Panc1 (cell line): Measurements from ENCODE around the gene MYO1E.

Source experiments
- TCF7L2 ChIP-seq: IDR thresholded peaks from 2 replicates; pipeline ENCODE4 v1.6.1; 2011; ENCODE audit warnings: mild to moderate bottlenecking, low read depth, low read length, inconsistent platforms
- TF ChIP-seq, protein P1 (sequence below): fragments of 450-650 bp; IDR thresholded peaks from 2 replicates; pipeline ENCODE4 v1.5.1; 2017; ENCODE audit warnings: mild to moderate bottlenecking
- TF ChIP-seq, protein P2 (sequence below), 2 experiments: IDR thresholded peaks; 2 replicates each; pipeline ENCODE4 v1.6.1; 2011 to 2012; ENCODE audit warnings: low read depth in 2 of 2, control low read depth in 1 of 2, low read length in 1 of 2, mild to moderate bottlenecking in 1 of 2, moderate library complexity in 1 of 2; ENCODE audit not compliant: insufficient read depth in 1 of 2

DNA sequence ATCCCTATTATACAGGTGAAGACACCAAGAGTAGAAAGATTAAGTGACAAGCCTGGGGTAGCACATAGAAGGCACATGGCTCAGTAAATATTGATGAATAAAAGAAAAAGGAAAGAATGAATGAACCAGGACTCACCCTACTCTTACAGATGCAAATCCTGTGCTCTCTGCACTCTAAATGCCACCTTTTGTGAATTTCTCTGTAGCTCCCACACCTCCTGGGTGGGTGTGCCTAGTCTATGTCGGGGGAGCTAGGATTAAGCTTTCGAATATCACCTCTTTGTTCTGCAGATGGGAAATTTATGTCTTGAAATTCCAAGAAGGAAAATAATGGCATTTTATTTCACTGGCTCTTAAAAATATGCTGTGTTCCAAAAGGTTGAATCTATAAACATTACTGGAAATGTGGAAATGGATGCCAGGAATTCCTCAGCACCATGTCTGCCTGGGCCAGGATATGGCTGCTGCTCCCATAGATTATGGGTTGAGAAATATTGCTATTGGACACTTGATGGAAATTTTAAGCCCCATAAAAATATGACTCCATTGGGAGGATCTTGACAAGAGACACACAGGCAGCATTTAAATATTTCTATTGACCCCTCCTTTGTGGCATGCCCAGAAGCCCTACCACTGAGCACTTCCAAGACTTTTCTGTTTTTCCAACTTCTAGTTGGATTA is 224.4 kb downstream of the MYO1E start:
- TF ChIP-seq, protein P1, sequence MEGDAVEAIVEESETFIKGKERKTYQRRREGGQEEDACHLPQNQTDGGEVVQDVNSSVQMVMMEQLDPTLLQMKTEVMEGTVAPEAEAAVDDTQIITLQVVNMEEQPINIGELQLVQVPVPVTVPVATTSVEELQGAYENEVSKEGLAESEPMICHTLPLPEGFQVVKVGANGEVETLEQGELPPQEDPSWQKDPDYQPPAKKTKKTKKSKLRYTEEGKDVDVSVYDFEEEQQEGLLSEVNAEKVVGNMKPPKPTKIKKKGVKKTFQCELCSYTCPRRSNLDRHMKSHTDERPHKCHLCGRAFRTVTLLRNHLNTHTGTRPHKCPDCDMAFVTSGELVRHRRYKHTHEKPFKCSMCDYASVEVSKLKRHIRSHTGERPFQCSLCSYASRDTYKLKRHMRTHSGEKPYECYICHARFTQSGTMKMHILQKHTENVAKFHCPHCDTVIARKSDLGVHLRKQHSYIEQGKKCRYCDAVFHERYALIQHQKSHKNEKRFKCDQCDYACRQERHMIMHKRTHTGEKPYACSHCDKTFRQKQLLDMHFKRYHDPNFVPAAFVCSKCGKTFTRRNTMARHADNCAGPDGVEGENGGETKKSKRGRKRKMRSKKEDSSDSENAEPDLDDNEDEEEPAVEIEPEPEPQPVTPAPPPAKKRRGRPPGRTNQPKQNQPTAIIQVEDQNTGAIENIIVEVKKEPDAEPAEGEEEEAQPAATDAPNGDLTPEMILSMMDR, result no peak
- TF ChIP-seq, protein P2, sequence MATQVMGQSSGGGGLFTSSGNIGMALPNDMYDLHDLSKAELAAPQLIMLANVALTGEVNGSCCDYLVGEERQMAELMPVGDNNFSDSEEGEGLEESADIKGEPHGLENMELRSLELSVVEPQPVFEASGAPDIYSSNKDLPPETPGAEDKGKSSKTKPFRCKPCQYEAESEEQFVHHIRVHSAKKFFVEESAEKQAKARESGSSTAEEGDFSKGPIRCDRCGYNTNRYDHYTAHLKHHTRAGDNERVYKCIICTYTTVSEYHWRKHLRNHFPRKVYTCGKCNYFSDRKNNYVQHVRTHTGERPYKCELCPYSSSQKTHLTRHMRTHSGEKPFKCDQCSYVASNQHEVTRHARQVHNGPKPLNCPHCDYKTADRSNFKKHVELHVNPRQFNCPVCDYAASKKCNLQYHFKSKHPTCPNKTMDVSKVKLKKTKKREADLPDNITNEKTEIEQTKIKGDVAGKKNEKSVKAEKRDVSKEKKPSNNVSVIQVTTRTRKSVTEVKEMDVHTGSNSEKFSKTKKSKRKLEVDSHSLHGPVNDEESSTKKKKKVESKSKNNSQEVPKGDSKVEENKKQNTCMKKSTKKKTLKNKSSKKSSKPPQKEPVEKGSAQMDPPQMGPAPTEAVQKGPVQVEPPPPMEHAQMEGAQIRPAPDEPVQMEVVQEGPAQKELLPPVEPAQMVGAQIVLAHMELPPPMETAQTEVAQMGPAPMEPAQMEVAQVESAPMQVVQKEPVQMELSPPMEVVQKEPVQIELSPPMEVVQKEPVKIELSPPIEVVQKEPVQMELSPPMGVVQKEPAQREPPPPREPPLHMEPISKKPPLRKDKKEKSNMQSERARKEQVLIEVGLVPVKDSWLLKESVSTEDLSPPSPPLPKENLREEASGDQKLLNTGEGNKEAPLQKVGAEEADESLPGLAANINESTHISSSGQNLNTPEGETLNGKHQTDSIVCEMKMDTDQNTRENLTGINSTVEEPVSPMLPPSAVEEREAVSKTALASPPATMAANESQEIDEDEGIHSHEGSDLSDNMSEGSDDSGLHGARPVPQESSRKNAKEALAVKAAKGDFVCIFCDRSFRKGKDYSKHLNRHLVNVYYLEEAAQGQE (IDR thresholded peaks at IDR 0.05; ENCODE audit: insufficient read depth in 1 of 2, low read depth in 2 of 2, low read length in 1 of 2), result no peak
- TF ChIP-seq TCF7L2, result no peak
